GM21576 (cell line): ENCODE results near the gene DIP2C.

Experiments
- ATAC-seq: cut with Tn5 transposase; IDR thresholded peaks from one replicate; pipeline ENCODE4 v1.9.1; 2021; ENCODE audit warnings: mild to moderate bottlenecking, moderate library complexity; ENCODE audit not compliant: unreplicated experiment

The DIP2C gene

DNA sequence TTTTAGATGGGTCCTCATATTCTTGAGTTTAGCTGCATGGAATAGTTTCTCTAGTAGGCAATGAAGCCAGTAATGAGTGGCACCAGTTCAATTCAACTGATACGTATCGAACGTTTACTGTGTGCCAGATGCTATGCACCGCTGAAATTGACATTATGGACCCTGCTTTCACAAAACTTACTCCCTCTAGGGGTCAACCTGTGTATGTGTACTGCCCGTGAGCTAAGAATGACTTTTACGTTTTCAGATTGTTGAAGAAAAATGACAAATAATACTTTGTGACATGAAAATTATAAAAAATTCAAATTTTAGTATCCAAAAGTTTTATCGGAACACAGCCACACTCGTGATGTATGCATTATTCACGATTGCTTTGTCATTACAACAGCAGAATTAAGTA, 458.7 kb downstream of the DIP2C start:
- no peak for ATAC-seq

GRCh38 chr10:228366-228765, 461.1 kb downstream of the DIP2C start:
- no peak for ATAC-seq

DNA sequence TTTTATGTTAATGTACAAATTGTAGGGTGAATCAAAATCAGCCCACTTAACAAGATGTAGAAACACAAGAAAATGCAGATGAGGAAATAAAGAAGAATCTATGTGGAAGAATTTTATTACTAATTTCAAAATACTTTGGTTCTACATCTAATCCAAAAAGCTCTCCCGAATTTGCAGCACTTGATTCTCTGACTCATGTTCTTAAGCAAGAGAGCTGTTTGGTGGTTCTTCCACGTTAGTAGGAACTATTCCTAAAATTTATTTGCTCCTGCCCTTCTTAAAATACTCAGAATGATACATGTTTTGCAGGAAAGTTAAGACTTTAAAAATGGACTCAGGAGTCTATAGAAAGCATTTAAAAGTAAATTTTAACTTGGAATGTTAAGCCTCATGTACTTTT, 462.5 kb downstream of the DIP2C start:
- ATAC-seq: no peak

DNA sequence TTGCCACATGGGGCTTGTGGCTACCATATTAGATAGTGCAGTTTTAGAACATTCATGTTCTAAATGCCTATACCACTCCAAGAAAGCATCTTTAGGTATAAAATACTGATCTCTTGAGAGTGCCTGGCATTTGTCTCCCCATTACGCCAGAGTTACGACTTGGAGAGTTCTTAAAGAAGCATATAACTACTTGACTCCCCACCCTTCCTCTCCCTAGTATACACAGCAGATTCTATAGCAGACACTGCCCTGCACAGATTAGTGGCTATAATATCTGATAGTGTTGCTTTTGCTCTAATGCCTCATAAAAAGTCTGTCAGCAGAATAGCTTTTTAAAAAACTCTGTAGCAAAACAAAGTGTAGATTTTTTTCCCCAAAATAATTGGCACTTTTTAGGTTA, 463.4 kb downstream of the DIP2C start:
- no peak for ATAC-seq

DNA sequence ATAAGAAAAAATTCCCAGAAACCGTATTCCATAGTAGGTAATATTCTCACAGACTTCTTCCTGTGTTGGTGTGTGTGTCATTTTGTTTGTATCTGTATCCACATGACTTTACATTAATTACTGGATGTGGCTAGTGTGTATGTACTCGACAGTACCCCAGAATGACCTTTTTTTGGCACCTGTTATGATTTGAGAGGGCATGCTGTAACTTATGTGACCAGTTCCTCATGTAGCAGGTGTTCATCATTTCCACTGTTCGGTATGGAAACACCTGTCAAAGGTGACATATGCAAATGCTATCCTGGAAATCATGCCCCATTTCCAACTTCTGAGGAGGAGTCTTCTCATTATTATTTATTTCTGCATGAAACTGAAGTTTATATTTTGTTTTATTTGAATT, 464.9 kb downstream of the DIP2C start:
- ATAC-seq: no peak
